OCI-LY3 (cell line): ENCODE data around the gene IL20RA.

Source experiments
- EZH2phosphoT487 ChIP-seq: fragments of 200-600 bp; shearing (Covaris generic); IDR thresholded peaks from 2 replicates; pipeline ENCODE4 v1.6.1; 2018; ENCODE audit warnings: antibody characterized with exemption, mixed run types, low read depth
- TF ChIP-seq, protein P1 (sequence below): fragments of 200-600, 300-600 bp; sonication (generic); IDR thresholded peaks from 2 replicates; pipeline ENCODE4 v1.5.1; 2014; ENCODE audit warnings: antibody characterized with exemption, low read length, low read depth

DNA sequence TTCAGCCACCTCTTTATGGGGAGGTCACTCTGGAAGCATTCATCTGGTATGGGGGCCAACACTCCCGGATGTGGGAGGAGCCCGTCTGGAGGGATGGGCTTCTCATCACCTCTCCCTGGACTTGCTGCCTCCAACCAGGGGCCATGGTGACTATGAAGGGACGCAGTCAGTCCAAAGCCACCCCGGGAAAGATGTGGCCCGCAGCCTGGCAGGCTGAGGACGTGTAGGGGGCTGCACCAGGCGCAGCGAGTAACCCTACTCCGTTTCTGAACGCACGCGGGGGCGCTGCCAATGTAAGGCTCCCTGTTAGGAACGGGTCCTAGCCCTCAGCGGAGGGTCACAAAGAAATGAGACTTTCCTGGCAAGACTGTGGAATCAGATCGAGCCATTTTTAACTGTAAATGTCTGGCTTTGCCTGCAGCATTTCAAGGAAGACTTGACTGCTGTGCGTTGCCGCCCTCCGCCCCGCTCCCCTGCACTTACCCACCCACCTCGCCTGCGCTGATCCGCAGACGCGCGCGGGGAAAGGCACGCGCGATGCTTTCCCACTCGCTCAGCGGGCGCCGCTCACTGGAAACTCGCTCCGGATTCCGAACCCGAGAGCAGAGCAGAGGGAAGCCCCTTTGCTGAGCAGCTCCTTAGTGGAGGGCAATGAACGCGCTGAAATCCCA, 55.1 kb downstream of the IL20RA start:
- TF ChIP-seq, protein P1, sequence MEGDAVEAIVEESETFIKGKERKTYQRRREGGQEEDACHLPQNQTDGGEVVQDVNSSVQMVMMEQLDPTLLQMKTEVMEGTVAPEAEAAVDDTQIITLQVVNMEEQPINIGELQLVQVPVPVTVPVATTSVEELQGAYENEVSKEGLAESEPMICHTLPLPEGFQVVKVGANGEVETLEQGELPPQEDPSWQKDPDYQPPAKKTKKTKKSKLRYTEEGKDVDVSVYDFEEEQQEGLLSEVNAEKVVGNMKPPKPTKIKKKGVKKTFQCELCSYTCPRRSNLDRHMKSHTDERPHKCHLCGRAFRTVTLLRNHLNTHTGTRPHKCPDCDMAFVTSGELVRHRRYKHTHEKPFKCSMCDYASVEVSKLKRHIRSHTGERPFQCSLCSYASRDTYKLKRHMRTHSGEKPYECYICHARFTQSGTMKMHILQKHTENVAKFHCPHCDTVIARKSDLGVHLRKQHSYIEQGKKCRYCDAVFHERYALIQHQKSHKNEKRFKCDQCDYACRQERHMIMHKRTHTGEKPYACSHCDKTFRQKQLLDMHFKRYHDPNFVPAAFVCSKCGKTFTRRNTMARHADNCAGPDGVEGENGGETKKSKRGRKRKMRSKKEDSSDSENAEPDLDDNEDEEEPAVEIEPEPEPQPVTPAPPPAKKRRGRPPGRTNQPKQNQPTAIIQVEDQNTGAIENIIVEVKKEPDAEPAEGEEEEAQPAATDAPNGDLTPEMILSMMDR: no peak
- TF ChIP-seq EZH2phosphoT487: no peak
